Bone marrow (tissue), 2 donors: ENCODE data around the gene SLC4A4.

Experiments
- DNase-seq, 2 donors: peaks; one replicate each; lab custom pipeline; 2025; lab: John Stamatoyannopoulos, UW

SLC4A4 gene

DNA sequence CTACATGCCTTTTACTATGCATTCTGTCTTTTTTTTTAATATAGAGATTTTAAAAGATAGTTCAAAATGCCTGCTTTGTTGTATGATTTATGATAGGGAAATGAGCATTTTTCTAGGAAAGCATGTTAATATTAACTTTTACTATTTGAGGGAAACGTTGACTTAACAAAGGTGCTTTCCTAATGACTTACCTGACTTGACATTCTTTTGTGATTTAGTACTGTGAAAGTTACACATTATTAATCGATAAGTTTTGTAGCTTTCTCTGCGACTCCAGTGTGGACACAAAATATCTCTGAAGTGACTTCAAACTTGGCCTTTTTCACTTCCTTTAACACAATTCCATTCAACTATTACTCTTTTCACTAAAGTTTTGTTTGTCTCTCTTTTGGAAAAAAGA is 260.8 kb downstream of the SLC4A4 start:
- DNase-seq: no peak

GRCh38 chr4:71602289-71602900 is 263.6 kb downstream of the SLC4A4 start:
- DNase-seq: no peak

DNA sequence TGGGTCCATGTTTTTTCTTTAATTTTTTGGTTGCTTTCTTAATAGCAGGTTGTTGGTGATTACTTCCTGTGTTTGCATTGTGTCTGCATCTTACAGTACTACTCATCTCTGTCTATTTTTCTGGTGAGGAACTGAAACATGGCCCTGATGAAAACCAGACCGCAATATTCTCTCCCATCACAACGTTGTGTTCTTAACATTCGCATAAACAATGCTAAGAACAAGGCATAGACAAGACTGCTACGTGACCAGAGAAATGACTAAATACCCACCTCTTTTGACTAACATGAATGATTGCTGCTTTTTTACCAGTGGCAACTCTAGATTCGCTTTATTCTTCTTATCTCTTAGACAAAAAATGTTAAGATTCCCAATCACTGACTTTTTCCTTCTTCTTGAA is 266.0 kb downstream of the SLC4A4 start:
- DNase-seq: no peak

- no peak for DNase-seq
Measured at GRCh38 chr4:71607109-71607508, 268.3 kb downstream of the SLC4A4 start.

DNA sequence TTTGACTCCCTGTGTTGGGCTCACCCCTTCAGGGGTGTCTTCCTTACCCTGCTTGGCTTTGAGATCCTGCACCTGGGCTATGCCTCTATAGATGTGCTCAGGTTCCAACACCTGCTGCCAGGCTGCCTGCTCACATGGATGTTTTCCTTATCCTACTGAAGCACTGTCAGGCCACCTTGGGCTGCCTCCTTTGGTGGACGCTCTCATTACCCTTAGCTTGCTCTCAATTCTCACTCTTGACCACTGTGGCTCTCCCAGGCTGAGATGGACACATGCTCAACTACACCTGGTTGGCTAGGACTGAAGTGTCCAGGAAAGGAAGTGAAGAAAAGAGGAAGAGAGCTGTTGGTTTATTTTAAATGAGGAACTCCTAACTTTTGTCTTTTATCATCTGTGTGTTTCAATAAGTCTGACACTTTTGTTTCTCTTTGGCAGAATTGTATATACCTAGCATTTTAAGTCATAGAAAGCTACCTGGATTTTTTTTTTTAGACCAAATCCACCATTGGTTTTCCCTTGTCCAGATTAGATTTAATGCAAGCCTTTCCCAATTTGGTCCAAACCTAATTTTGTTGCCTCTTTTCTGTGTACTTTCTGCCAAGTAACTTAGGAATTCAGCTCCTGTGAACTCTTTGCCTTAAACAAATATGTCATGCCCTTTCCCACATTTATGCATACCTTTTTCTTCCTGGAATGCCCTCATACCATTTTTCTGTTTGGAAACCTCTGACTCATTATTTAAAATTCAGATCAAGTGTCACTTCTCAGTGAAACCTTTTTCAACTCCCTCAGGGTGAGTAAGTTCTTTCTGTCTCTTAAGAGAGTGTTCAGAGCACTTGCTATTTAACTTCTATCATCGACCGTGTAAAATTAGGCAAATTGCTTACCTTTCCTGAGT is 269.2 kb downstream of the SLC4A4 start:
- DNase-seq: no peak

DNA sequence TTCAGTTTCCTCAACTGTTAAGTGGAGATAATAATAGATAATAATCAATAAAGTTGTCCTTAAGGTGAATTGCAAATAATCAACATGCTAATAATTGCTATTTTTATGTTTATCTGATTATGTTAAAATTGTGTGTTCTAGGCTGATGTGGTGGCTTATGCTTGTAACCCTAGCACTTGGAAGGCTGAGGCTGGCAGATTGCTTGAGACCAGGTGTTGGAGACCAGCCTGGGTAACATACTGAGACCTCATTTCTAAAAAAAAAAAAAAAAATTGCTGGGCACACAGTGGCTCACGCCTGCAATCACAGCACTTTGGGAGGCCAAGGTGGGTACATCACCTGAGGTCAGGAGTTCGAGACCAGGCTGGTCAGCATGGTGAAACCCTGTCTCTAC is 269.9 kb downstream of the SLC4A4 start:
- DNase-seq: no peak

DNA sequence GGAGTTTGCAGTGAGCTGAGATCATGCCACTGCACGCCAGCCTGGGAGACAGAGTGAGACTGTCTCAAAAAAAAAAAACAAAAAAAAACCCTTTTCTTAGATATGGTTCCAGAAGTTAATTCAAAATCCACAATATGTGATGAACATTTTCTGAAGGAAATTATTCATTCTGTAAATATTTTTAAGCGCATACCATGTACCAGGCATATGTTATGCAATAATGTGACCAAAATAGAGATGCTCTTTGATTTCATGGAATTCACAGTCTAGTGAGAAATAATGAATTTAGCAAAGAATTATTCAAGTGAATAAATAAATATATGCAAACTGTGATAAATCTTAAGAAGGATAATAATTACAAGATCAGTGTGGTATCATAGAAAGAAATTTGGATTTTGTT is 270.3 kb downstream of the SLC4A4 start:
- DNase-seq: no peak

DNA sequence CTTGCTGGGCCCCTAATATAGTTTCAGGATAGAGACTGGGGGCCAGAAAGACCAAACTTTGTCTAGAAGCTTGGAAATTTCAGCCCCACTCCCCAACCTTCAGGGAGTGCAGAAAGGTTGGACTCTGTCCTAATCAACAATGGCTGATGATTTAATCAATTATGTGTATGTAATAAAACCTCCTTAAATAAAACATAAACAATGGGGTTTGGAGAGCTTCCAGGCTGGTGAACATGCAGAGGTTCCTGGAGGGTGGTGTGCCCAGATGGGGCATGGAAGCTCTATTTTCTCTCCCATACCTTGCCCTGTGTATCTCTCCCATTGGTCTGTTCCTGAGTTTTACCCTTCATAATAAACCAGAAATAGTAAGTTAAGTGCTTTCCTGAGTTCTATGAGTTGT is 270.8 kb downstream of the SLC4A4 start:
- no peak for DNase-seq

DNA sequence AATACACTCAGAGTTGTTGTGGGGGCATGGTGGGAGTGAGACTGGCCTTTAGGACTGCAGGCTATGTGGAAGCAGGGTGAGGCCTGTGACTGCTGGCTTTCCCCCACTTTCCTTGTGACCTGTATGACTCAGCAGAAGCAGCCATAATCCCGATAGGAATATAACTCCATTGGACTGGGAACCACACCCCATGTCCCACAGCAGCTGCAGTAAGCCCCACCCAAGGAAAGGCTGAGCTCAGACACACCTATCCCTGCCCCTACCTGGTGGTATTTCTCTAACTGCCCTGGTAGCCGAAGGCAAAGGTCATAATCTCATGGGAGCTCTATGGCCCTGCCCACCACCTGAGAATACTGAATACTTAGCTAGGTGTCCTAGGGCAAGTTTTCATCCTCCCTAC is 275.8 kb downstream of the SLC4A4 start:
- DNase-seq: no peak

DNA sequence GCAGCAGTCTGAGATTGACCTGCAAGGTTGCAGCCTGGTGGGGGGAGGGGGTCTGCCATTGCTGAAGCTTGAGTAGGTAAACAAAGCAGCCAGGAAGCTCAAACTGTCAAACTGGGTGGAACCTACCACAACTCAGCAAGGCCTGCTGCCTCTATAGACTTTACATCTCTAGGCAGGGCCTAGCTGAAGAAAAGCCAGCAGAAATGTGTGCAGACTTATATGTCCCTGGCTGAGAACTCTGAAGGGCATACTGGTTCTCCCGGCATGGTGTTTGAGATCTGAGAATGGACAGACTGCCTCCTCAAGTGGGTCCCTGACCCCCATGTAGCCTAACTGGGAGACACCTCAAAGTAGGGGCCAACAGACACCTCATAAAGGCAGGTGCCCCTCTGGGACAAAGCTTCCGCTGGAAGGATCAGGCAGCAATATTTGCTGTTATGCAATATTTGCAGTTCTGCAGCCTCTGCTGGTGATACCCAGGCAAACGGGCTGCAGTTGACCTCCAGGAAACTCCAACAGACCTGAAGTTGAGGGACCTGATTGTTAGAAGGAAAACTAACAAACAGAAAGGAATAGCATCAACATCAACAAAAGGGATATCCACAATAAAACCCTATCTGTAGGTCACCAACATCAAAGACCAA is 277.5 kb downstream of the SLC4A4 start:
- no peak for DNase-seq
